GM23338 (cell line): ENCODE measurements around the gene IL1R1.

Experiments
- CREB1 ChIP-seq: fragments of 250-450 bp; sonication (Bioruptor Pico); IDR thresholded peaks from 2 replicates; pipeline ENCODE4 v1.5.0; 2020; ENCODE audit warnings: low read depth, mild to moderate bottlenecking, moderate library complexity
- EZH2 ChIP-seq: fragments of 200-600 bp; sonication (generic); IDR thresholded peaks from one replicate; pipeline ENCODE4 v1.8.0; 2017; ENCODE audit warnings: antibody characterized with exemption, mild to moderate bottlenecking, low read depth; ENCODE audit not compliant: unreplicated experiment
- EZH2phosphoT487 ChIP-seq: fragments of 200-600 bp; sonication (generic); IDR thresholded peaks from one replicate; pipeline ENCODE4 v1.8.1; 2018; ENCODE audit warnings: antibody characterized with exemption; ENCODE audit not compliant: unreplicated experiment
- JUNB ChIP-seq: IDR thresholded peaks from one replicate; pipeline ENCODE4 v1.6.1; 2016; ENCODE audit warnings: antibody characterized with exemption; ENCODE audit not compliant: unreplicated experiment
- POLR2AphosphoS5 ChIP-seq: IDR thresholded peaks from 2 replicates; pipeline ENCODE4 v1.6.1; 2016; ENCODE audit warnings: antibody characterized with exemption, low read depth
- ZNF331 ChIP-seq: fragments of 250-450 bp; sonication (Bioruptor Pico); IDR thresholded peaks from 2 replicates; pipeline ENCODE4 v1.5.0; 2020; ENCODE audit warnings: low read depth, mild to moderate bottlenecking, moderate library complexity
- TF ChIP-seq, protein P1 (sequence below), 2 experiments: fragments of 200-600 bp in 1 of 2; sonication (generic) in 1 of 2; conservative IDR thresholded peaks; 2 replicates each; pipeline versions ENCODE4 v1.5.1 to v1.6.1; 2016 to 2017; ENCODE audit warnings: antibody characterized with exemption in 2 of 2, low read depth in 2 of 2, mild to moderate bottlenecking in 2 of 2, moderate library complexity in 1 of 2

GRCh38 chr2:102117472-102117858, 25.1 kb upstream of the IL1R1 start:
- TF ChIP-seq, protein P1, sequence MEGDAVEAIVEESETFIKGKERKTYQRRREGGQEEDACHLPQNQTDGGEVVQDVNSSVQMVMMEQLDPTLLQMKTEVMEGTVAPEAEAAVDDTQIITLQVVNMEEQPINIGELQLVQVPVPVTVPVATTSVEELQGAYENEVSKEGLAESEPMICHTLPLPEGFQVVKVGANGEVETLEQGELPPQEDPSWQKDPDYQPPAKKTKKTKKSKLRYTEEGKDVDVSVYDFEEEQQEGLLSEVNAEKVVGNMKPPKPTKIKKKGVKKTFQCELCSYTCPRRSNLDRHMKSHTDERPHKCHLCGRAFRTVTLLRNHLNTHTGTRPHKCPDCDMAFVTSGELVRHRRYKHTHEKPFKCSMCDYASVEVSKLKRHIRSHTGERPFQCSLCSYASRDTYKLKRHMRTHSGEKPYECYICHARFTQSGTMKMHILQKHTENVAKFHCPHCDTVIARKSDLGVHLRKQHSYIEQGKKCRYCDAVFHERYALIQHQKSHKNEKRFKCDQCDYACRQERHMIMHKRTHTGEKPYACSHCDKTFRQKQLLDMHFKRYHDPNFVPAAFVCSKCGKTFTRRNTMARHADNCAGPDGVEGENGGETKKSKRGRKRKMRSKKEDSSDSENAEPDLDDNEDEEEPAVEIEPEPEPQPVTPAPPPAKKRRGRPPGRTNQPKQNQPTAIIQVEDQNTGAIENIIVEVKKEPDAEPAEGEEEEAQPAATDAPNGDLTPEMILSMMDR (conservative IDR thresholded peaks at IDR 0.05; ENCODE audit: low read depth in 2 of 2) = no peak
- TF ChIP-seq POLR2AphosphoS5 (no peak), EZH2phosphoT487 (no peak), JUNB (no peak), CREB1 (CRISPR knock-in tag) (no peak), EZH2 (no peak), ZNF331 (CRISPR knock-in tag) (no peak)
